NCI-H1436 (cell line): ENCODE results near the gene SVEP1.
A peak's percentile ranks its signal among the peaks of the same experiment; 100 is the strongest.
"Not testable (repeated sequence)": the region's sequence is repeated elsewhere in the genome, so short reads cannot be mapped to it uniquely, and the experiment has no call there.

Experiments used
- DNase-seq: peaks from one replicate; lab custom pipeline; 2025; lab: John Stamatoyannopoulos, UW

SVEP1 gene

DNA sequence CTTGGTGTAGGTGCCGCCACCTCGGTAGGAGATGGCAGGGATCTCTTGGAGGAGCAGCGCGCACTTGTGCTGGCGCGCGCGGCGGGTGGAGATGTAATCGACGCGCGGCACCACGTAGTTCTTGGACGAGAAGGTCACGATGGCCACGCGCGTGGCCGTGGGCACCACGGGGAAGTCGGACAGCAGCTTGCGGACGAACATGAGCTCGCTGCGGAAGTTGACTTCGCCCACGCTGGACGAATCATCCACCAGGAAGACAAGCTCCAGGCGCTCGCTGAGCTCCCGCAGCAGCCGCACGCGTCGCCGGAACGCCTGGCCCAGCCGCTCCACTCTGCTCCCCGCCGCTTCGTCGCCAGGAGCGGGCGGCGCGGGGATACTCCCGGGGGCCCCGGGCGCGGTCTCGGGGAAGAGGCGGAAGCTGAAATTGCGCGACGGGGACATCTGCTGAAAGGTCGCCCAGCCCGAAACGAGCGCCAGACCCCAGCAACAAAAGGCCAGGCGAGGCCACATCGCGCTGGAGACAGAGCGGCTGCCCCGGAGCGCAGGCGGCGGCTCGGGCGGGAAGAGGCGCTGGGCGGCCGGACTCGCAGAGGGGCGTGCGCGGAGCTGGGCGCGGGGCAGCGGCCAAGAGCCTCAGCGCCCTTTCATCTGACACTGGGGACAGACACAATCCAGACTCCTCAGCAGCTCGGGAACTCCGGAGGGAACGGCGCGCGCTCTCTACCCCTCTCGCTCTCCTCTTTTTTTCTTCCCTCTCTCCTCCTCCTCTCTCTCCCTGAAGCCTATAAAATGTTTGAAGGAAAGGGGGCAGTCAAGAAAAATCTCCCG lies at the start of gene SVEP1:
Gene SVEP1 (minus strand): TSS at position 708 of the 828 bp plus-strand sequence. CDS start 198 bp downstream, at position 510.
- no peak for DNase-seq

DNA sequence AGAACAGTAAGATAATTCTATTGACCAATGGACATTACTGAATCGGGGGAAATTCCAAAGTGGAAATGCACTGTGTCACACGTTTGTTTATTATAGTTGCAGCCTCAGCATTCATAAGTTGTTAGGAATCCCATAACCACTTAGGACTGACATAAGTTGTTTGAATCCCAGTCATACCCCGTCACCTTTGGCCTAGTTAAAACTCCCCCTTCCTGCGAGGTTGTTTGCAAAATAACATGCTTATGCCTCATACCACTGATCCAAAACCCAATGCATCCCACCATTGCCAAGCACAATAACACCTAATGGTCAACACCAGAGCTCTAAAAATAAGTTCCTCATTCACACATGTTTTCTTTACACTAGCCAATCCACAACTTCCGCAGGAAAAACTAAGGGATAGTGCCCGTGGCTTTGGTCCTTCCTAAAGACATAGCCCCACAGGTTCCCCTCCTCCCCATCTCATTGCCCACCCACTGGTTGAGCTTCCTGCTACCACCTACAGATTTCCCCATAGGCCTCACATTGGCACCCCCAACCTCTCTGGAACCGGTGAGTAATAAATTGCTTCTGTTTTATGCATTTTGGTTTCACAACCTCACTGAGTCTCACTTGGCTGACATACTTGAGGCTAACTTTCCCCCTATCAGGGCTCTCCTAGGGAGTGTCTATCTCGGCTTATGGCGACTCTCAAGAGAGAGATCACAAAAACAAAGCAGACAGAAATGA lies 46.7 kb upstream of the SVEP1 start:
- no peak for DNase-seq

DNA sequence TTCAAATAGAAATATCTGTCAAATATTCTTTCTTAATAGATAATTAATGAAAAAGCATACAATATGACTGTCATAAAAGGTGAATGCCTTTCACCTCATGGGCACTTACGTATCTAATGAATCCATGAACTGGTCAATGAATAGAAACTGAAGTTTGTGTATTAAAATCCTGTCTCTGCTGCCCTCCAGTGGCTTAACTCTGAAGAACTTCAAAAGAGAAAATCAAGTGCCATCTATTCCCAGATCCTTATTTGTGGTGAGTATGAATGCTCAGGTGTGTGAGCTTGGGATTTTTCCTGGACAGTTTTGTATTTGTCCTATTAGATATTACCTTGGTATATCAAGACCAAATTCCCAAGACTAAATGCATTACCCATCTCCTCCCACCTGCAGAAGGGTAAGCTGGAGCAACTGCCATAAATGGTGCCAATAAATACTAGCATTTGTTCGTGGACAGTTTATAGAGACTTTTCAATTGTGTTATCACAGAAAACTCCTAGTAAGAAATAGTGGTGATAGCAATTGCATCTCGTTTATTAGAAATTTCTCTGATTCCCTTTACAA lies 44.0 kb upstream of the SVEP1 start:
- DNase-seq = peak; percentile 57

DNA sequence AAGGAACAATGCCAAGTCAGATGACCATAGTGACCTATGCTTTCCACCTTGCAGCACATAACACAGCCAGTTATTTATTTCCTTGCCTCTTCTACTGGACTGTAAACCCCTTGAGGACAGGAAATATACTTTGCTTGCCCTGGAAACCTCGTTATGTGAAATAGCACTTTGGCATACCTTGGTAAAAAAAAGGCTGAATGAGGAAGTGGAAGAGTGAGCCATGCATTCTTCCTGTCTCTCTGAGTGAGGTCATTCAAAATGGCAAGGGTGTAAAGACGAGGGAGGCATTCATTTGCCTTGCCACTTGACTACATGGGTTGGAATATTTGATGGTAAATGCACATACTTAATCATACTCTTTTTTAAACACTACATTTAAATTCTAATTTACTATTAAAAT lies 42.8 kb upstream of the SVEP1 start:
- DNase-seq = no peak

DNA sequence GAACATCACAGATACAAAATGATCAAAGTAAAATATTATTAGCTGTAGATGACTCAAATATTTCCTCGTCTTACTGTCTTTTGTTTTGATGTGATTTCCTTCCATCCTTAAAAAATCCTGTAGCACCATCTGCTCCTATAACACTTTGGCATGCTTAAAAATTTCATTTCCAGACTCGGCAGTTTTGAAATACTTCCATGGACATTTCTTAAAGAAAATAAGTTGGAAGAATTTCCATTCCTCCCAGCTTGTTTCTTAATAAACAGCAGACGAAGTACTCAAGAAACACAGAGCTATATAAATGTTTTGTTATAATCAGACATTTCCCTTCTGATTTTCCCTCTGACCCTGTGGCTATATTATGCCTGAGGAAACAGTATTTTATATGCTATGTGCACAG lies 41.2 kb upstream of the SVEP1 start:
- DNase-seq = no peak

DNA sequence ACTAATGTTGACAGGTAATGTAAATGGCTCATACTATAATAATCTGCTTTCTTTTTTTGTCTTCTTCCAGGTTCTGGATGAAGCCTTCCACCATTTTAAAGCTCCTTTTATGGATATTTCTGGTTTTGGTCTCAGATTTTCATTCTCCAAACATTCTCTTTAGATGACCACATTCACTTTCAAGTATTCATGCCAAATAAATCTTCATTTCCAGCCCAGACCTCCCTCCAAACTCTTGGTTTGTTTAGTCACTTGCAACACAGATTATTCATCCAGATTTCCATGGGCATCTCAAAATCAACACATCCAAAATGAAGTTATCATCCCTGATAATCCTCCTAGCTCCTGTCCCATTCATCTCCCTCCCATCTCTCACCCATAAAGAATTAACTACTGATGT lies 40.3 kb upstream of the SVEP1 start:
- no peak for DNase-seq

DNA sequence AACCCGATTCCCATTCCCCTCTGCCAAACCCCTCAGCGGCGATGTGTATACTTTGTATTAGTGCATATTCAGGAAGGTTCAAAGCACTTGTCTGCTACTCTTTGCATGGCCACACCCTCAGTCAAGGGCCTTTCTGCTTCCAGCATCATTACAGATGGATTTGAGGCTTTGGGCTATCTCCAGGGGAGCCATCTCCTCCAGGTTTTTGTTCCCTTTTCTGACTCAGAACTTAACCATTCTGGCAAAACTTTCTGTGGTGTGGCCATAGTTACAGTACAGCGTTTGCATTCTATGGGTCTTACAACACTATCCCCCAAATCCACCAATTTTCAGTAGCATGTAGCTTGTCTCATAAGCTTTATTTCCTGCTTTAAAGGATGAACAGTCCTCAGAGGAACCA lies 36.0 kb upstream of the SVEP1 start:
- no peak for DNase-seq

DNA sequence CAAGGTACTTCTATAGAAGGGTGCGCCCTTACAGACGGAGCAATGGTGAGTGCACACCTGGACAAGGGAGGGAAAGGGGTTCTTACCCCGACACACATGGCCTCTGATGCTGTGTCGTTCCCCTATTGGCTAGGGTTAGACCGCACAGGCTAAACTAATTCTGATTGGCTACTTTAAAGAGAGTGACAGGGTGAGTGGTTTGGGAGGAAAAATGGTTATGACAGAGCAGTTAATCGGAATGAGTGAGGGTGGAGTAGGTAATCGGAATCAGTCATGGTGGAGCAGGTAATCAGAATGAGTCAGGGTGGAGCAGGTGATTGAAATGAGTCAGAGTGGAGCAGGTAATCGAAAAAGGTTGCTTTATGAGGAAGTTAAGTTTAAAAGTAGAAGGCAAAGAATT lies 35.0 kb upstream of the SVEP1 start:
- not testable (repeated sequence) for DNase-seq

DNA sequence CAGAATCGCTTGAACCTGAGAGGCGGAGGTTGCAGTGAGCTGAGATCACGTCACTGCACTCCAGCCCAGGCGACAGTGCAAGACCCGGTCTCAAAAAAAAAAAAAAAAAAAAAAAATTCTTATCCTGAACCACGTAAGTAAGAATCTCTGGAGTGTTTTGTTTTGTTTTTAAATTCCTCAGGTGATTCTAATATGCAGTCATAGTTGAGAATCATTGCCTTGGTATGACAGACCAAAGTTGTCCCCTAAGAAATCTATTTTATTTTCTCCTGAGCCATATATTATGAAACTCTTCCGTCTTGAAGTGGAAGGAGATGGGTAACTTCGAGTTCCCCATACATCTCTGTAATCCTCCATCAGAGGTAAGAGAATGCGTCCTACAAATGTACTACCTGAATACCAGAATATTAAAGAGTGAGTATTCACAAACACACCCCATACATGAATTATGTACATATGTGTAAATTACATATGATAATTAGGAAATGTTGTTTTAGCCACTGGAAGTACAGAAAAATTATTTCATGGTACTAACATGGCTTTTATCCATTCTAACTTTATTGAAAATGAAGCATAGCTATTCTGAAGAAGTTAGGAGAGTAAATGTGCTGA lies 26.7 kb upstream of the SVEP1 start:
- DNase-seq = no peak

DNA sequence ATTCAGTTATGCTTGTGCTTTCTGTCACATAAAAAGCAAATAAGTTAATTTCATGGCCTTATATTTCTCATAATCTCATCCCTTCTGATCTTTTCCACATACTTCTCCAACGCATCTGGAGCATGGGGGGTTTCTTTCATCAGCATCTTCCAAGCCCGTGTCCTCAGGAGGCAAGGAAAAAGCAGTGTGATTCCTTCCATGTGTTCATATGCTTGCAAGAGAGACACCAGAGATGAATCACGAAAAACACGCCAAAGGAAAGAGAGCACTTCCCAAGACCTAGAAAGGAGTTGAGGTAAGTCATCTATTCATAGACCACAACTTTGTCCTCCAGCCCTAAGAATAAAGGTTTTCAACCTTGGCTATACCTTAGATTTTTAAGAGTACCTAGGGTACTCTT lies 26.0 kb upstream of the SVEP1 start:
- no peak for DNase-seq

DNA sequence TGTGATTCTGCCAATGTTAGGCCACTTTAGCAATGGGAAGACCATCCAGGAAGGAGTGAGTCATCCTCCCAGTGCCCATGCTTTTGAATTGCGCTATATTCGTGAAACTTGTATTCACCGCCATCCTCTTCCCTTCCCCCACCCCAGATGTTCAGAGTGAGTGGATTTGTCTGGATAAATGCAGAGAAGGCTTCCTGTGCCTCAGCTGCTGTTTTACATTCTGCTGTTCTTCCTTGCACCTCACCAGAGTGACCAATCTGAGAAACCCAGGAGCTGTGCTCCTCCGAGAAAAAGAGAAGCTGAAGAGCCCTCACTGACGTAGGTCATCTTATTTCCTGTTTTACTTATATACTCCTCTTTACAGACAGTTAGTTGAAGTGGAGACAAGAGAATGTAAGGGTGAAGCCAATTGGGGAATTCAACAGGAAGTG lies 24.6 kb upstream of the SVEP1 start:
- DNase-seq = no peak

DNA sequence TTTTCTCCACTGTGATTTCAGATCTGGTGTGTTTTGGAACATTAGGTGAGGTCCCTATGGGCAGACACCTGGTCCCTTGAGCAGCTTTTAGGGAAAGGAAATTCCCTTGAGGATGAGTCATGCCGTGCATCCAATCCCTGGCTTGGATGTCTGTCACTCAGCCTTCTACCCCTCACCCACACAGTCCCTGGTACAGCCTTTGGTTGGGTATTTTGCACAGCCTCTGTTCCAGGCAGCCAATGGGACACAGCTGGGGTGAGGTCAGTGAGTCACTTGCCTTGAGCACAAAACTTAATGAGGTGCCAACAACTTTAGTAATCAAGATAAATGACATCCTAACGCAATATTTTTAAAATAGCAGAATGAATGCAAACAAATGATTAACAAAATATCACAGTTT lies 22.7 kb upstream of the SVEP1 start:
- DNase-seq = no peak

DNA sequence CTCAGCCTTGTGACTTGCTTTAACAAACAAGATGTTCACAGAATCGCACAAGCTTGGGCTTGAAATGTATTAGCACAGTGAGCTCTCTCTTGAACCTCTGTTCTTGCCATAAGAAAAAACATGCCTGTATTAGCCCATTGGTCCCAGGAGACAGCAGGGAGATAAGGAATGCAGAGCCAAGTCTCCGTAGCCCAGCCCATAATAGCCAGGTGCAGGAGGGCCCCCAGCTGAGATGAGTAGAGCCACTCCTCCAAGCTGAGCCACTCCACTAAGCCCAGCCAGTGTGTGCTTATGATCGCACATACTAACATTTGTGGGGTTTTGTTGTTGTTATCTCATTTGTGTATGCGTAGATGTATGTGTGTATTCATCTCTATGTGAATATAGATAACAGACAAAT lies 21.6 kb upstream of the SVEP1 start:
- no peak for DNase-seq

DNA sequence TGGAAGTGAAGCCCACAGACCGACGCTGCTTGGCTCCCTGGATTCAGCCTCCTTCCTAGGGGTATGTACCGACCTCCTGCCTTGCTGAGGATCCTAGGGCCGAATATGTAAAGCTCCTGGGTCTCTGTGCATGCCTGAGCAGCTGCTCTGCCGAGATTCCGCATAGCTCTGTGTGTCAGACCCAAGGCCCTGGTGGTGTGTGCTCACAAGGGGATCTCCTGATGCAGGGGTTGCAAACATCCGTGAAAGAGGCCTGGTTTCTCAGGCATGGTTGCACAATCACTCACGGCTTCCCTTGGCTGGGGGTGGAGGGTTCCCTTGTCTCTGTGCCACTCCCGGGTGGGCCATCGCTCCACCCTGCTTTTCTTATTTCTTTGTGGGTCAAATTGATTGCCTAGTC lies 19.9 kb upstream of the SVEP1 start:
- DNase-seq = no peak

DNA sequence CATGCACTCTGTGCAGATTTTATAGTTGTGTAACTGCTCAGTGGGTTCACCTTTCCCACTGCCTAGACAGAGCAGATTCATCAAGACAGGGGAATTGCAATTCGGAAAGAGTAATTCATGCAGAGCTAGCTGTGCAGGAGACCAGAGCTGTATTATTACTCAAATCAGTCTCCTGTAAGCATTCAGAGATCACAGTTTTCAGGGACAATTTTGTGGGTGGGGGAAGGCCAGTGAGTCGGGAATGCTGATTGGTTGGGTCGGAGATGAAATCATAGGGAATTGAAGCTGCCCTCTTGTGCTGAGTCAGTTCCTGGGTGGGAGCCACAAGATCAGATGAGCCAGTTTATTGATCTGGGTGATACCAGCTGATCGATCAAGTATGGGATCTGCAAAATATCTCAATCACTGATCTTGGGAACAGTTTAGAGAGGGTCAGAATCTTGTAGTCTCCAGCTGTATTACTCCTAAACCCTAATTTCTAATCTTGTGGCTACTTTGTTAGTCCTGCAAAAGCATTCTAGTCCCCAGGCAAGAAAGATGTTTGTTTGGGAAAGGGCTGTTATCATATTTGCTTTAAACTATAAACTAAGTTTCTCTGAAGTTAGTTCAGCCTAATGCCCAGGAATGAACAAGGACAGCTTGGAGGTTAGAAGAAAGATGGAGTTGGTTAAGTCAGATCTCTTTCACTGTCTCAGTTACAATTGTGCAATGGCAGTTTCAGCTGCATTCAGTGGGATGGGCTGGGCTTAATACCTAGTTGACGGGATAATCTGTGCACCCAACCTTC lies 12.7 kb upstream of the SVEP1 start:
- DNase-seq = no peak

DNA sequence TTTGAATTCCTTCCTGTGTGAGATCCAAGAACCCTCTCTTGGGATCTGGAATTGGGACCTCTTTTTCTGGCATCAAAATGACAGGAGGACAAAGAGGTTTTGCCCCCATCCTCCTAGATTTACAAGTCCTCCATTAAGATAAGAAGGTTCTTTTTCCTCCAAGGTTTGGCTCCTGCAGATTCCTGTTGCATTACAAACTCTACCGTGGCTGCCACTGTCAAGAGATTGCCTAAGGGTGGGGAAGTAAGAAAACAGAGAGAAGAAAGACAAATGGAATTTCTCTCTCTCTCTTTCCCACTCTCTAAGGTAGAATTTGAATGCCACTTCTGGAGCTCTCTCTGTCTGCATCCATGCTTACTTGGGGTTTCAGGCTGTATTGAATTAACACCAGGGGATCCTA lies 12.0 kb upstream of the SVEP1 start:
- no peak for DNase-seq

DNA sequence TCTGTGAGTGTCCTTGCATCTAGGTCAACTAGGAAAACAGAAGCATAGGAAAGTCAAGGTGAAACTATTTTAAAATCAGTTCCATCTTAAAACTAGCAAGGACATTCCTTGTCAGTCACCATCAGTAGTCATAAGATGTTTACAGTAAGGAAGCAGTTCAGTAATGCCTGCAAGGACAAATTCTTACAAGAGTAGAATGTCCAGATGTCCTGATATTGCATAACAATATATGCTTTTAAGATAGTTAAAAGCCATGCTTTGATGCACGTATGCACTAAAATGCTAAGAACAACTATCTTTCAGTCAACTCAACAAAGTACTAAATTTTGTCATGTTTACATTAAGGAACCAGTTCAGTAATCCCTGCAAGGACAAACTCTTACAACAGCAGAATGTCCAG lies 11.3 kb upstream of the SVEP1 start:
- DNase-seq = no peak

DNA sequence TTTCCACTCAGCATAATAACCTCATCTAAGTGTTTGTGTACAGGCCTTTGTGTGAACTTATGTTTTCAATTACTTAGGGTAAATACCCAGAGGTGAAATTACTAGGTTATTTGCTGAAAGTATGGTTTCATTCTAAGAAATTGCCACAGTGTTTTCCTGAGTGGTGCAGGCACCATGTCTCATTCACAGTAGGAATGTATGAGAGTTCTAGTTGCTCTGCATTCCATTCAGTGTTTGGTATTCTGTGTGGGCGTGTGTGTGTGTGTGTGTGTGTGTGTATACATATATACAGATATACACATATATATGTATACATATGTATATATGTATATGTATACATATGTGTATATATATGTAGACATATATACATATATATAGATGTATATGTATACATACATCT lies 8.8 kb upstream of the SVEP1 start:
- no peak for DNase-seq

DNA sequence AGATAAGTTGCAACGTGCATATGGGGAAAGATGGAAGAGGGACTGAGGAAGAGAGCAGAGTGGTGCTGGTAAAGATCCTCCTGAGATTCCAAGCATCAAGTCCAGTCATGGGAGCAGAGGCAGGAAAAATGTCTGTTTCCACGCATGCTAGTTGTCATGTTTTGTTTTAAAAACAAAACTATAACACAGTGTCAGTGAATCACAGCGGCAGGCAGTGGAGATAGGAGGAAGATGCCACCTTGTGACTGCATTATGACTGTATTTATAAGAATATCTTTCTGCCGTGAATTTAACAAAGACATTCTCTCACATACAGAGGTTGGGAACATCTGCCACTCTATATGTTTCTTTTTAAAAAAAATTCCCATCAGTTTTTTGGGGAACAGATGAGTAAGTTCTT lies 3.7 kb upstream of the SVEP1 start:
- no peak for DNase-seq

DNA sequence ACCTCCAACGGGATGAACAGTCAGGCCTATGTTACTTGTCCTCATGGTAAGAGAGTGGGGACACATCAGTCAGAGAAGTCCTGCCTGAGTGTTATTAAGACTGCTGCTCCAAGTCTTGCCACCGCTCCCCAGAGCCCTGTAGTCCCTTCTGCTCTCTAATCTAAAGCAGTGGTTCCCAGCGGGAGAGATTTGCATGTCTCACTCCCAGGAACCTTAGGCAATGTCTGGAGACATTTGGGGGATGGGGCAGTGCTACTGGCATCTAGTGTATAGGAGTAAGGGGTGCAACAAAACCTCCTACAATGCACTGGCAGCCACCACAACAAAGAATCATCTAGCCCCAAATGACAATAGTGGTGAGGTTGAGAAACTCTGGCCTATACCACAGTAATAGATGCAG lies 2.6 kb upstream of the SVEP1 start:
- DNase-seq = no peak

DNA sequence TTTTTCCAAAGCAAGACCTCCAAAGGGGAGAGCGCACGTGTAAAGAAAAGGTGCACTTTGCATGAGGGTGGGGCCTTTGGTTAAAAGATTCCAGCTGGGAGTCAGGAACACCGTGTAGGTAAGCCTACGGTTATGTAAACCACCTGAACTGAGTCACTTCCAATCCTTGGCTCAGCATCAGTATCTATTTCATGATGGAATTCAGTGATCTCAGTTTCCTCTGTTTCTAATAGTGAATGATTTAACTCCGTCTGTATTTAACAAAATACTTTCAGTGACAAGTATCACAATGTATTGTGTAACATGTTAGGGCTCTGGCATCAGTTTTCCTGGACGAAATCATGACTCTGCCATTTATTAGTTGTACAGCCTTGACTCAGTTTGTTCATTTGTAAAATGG lies 1.3 kb upstream of the SVEP1 start:
- no peak for DNase-seq

DNA sequence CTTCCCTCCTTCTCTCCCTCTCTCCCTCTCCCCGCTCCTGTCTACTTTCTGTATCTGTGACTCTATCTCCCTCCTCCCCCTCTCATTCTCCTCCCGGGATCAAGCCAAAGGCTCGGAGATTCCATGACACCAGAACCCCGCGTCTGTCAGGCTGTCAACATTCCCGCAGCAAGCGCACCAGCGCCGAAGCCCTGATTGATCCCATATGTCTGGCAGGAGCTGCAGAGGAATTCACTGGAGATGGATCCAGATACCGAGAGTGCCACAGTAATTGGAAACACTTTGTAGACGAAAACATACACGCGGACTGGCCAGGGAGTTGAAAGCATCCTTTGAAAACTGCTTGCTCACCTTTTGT lies 300 bp upstream of the SVEP1 start:
- DNase-seq = no peak
